Kidney (tissue), 14 donors: ENCODE results near the gene AUTS2. TPM values are rescaled to one million over a fixed set of nuclear protein-coding genes. Genes with fewer than 3 reads are reported as not detected.

Experiments used
- DNase-seq, 5 donors: peaks; one replicate each; pipeline ENCODE4 v3.0.0-alpha.2; 2013 to 2020
- FAIRE-seq: peaks from 2 replicates; lab custom pipeline; 2012; peaks lifted over from hg19 to GRCh38; lab: Jason Lieb, UNC
- H3K27ac ChIP-seq, 2 donors: one replicate each; pipeline ENCODE4 v1.7.0; 2013; ENCODE audit warnings: low read depth in 2 of 2, low read length in 2 of 2, inconsistent platforms in 1 of 2
- H3K27me3 ChIP-seq: one replicate; pipeline ENCODE4 v1.7.1; 2013; ENCODE audit warnings: low read length, inconsistent platforms; ENCODE audit not compliant: control insufficient read depth, insufficient read depth
- H3K36me3 ChIP-seq, 3 donors: one replicate each; pipeline versions ENCODE4 v1.7.0 to v1.7.1; 2013; ENCODE audit warnings: low read length in 3 of 3, control low read depth in 1 of 3, inconsistent platforms in 1 of 3; ENCODE audit not compliant: insufficient read depth in 3 of 3, control insufficient read depth in 2 of 3
- H3K4me1 ChIP-seq, 3 donors: one replicate each; pipeline versions ENCODE4 v1.7.0 to v1.7.1; 2013; ENCODE audit warnings: low read length in 3 of 3, inconsistent platforms in 1 of 3, low read depth in 1 of 3; ENCODE audit not compliant: control insufficient read depth in 2 of 3, insufficient read depth in 2 of 3
- H3K4me3 ChIP-seq, 3 donors: one replicate each; pipeline versions ENCODE4 v1.7.0 to v1.8.1; 2013; ENCODE audit warnings: low read length in 3 of 3, control low read depth in 1 of 3, inconsistent platforms in 1 of 3
- H3K9ac ChIP-seq, 3 donors: one replicate each; pipeline versions ENCODE4 v1.7.0 to v1.7.1; 2013; ENCODE audit warnings: low read length in 3 of 3, control low read depth in 1 of 3, inconsistent platforms in 1 of 3
- H3K9me3 ChIP-seq, 3 donors: one replicate each; pipeline versions ENCODE4 v1.7.0 to v1.7.1; 2013; ENCODE audit warnings: low read length in 3 of 3, control low read depth in 1 of 3, inconsistent platforms in 1 of 3; ENCODE audit not compliant: control insufficient read depth in 2 of 3, insufficient read depth in 1 of 3
- intact Hi-C: fragments of 100-400 bp; cut with DNase I; formaldehyde crosslinking; loops from one replicate; pipeline ENCODE4 v1.11.1; 2022
- polyA plus RNA-seq: library from polyadenylated mRNA; stranded (reverse); fragments of 350-450 nt; fragmentation: Illumina TruSeq; extraction: RNeasy Lipid Tissue Mini Kit (QIAGEN cat#74804); gene quantifications from one replicate; pipeline ENCODE4 v1.2.3, GENCODE V29; 2014; ENCODE audit warnings: low read depth, low replicate concordance; ENCODE audit not compliant: insufficient read depth
- total RNA-seq: library from RNA; stranded (reverse); fragmentation: NEBNext Ultra II Directional; extraction: Animal tissue kit (Norgen Biotek cat#: 25700); gene quantifications from one replicate; pipeline ENCODE4 v1.2.1, GENCODE V29; 2021
- TF ChIP-seq, protein P1 (sequence below): IDR thresholded peaks from 3 replicates; pipeline ENCODE4 v1.5.1; 2012; ENCODE audit warnings: mild to moderate bottlenecking, moderate library complexity, borderline replicate concordance; ENCODE audit not compliant: insufficient read depth; ENCODE audit errors: extremely low read depth
- donor health status: control.
- donor health status: control.
- donor health status: control.
- donor health status: control.
- donor health status: control.
- donor health status: DM: yes; HTN: yes; CAD: no.
- donor health status: Normal renal cell carcinoma (clear cell type).

The AUTS2 gene
- total and polyA plus RNA-seq, 2 donors from 2014 or later, result 5.2 to 33.8 TPM

DNA sequence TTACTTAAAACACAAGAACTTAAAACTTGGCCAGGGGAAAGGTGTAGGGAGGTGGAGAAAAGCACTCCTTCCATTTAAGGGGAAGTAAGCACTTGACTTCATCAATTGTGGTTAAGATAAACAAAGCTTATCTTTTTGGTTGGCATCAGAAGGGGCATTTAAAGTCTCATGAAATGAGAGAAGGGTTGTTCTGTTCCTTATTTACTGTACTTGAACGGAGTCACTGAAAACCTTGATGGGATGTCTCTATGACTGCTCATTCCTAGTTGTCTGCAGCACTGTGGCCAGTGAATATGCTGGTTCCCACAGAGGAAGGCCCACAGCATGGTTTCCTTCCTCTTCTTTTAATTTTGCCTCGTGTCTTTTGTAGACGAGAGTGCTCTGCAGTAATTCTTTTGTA is 229.3 kb downstream of the AUTS2 start:
- DNase-seq (no peak), FAIRE-seq (no peak)
- Histone ChIP-seq H3K27ac (no peak overlapping the region), H3K27me3 (no peaks in the 10 kb centered on the region), H3K4me1 (no peaks in the 10 kb centered on the region), H3K9me3 (no peaks in the 10 kb centered on the region), H3K36me3 (no peaks in the 10 kb centered on the region), H3K4me3 (no peak overlapping the region), H3K9ac (no peak overlapping the region)
- TF ChIP-seq, protein P1, sequence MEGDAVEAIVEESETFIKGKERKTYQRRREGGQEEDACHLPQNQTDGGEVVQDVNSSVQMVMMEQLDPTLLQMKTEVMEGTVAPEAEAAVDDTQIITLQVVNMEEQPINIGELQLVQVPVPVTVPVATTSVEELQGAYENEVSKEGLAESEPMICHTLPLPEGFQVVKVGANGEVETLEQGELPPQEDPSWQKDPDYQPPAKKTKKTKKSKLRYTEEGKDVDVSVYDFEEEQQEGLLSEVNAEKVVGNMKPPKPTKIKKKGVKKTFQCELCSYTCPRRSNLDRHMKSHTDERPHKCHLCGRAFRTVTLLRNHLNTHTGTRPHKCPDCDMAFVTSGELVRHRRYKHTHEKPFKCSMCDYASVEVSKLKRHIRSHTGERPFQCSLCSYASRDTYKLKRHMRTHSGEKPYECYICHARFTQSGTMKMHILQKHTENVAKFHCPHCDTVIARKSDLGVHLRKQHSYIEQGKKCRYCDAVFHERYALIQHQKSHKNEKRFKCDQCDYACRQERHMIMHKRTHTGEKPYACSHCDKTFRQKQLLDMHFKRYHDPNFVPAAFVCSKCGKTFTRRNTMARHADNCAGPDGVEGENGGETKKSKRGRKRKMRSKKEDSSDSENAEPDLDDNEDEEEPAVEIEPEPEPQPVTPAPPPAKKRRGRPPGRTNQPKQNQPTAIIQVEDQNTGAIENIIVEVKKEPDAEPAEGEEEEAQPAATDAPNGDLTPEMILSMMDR, result no peak
- intact Hi-C loops, result no loop called here

DNA sequence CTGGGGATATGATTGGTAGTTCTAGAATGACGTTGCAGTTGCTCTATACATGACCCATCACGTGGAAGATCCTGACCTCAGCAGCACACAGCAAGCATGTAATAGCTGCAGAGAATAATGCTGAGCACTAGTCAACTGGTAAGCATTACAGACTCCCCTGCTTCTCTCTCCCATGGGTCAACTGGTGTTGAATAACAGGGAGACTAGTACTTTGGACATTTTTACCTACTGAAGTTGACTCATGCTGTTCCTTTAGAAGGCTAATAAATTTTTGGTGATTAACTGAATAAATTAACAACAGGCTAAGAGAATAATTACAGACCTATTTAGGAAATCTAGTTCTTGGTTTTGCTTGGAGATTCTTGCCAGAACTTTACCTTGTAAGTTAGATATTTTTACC is 234.1 kb downstream of the AUTS2 start:
- H3K36me3 ChIP-seq, result no peaks in the 10 kb centered on the region
- H3K9ac ChIP-seq, result no peak overlapping the region
- intact Hi-C loops, result no loop called here
- no peak overlapping the region for H3K27ac ChIP-seq
- H3K27me3 ChIP-seq, result no peaks in the 10 kb centered on the region
- FAIRE-seq, result no peak
- no peak overlapping the region for H3K4me3 ChIP-seq
- no peak for DNase-seq
- TF ChIP-seq, protein P1, result no peak
- no peaks in the 10 kb centered on the region for H3K4me1 ChIP-seq
- no peaks in the 10 kb centered on the region for H3K9me3 ChIP-seq

DNA sequence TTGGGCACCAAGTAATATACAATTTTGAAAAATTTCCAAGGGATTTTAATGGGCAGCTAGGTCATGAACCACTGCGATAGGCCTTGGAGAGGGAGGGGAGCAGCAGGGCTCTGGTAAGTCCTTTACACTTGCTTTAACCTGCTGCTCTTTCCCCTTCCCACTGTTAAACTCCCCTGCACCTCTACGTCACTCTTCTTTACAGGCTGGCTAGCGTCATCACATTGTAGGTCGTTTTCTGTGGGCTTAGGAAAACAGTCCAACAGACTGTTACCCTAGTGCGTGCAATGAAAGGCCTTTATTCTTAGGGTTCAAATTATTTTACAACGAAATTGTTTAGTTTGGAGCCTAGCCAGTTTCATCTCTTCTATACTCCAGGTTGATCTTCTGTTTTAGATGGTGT is 235.7 kb downstream of the AUTS2 start:
- H3K36me3 ChIP-seq, result no peaks in the 10 kb centered on the region
- H3K4me1 ChIP-seq, result no peaks in the 10 kb centered on the region
- H3K4me3 ChIP-seq, result no peak overlapping the region
- no peaks in the 10 kb centered on the region for H3K9me3 ChIP-seq
- TF ChIP-seq, protein P1, result no peak
- intact Hi-C loops, result no loop called here
- FAIRE-seq (no peak), DNase-seq (no peak)
- H3K9ac ChIP-seq, result no peak overlapping the region
- no peak overlapping the region for H3K27ac ChIP-seq
- no peaks in the 10 kb centered on the region for H3K27me3 ChIP-seq

DNA sequence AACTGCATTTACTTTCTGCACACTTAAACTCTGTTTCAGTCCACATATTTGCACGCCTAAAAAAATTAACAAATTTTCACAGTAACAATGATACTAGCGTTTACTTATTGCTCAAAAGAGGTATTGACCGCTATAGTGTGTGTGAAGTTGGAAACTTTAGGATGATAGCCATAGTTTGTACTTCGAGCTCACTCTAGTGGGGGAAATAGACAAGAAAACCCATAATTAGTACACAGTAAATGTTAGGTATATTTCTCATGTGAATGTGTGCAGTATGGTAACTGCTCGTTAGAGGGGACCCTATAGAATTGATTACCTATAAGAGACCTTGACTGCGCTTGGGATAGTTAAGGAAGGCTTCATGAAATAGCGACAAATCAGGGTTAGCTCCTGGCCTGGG is 238.4 kb downstream of the AUTS2 start:
- Histone ChIP-seq H3K27ac (no peak overlapping the region), H3K4me3 (no peak overlapping the region), H3K9ac (no peak overlapping the region), H3K4me1 (no peaks in the 10 kb centered on the region), H3K9me3 (no peaks in the 10 kb centered on the region), H3K27me3 (no peaks in the 10 kb centered on the region), H3K36me3 (no peaks in the 10 kb centered on the region)
- FAIRE-seq (no peak), DNase-seq (no peak)
- TF ChIP-seq, protein P1, result no peak
- intact Hi-C loops, result no loop called here
